Left lung (tissue), 10 donors: Measurements from ENCODE around the gene C3orf20. TPM values are rescaled to one million over a fixed set of nuclear protein-coding genes. Genes with fewer than 3 reads are reported as not detected.

ENCODE experiments used
- ATAC-seq: fragments of 200-7000 bp; cut with Tn5 transposase; one replicate; pipeline ENCODE4 v1.9.1; 2020; ENCODE audit warnings: moderate library complexity
- DNase-seq, 4 donors: peaks; one replicate each; pipeline ENCODE4 v3.0.0-alpha.2; 2013 to 2020
- H3K27ac ChIP-seq, 2 donors: fragments of 200-600 bp; sonication (generic) in 1 of 2; one replicate each; pipeline versions ENCODE4 v1.5.0 to v1.8.0; 2020 to 2021
- H3K27me3 ChIP-seq, 2 donors: fragments of 200-600 bp; sonication (generic) in 1 of 2; one replicate each; pipeline versions ENCODE4 v1.5.0 to v1.8.0; 2020 to 2021
- H3K36me3 ChIP-seq, 2 donors: fragments of 200-600 bp; sonication (generic) in 1 of 2; one replicate each; pipeline versions ENCODE4 v1.5.0 to v1.8.0; 2020 to 2021
- H3K4me1 ChIP-seq, 2 donors: fragments of 200-600 bp; one replicate each; pipeline ENCODE4 v1.8.0; 2021
- H3K4me3 ChIP-seq, 2 donors: fragments of 200-600 bp; sonication (generic) in 1 of 2; one replicate each; pipeline versions ENCODE4 v1.5.0 to v1.8.0; 2020 to 2021; ENCODE audit warnings: mild to moderate bottlenecking in 1 of 2
- H3K9me3 ChIP-seq, 2 donors: fragments of 200-600 bp; sonication (generic) in 1 of 2; one replicate each; pipeline versions ENCODE4 v1.5.0 to v1.8.0; 2020 to 2021
- CTCF ChIP-seq, 2 donors: fragments of 200-600 bp; sonication (generic) in 1 of 2; IDR thresholded peaks; one replicate each; pipeline versions ENCODE4 v1.5.0 to v1.8.0; 2021; ENCODE audit warnings: antibody characterized with exemption in 2 of 2
- intact Hi-C, 2 donors: fragments of 100-400 bp; cut with DNase I; formaldehyde crosslinking; loops; one replicate each; pipeline versions ENCODE4 v1.11.2 to v1.14.2; 2022
- polyA plus RNA-seq, 6 donors: library from polyadenylated mRNA; unstranded; fragments of 120-200 nt; gene quantifications; one replicate each; pipeline ENCODE4 v1.2.1, GENCODE V29; 2013; ENCODE audit not compliant: insufficient read length in 6 of 6
- total RNA-seq, 2 donors: library from RNA; stranded (reverse); fragmentation: NEBNext Ultra II Directional; extraction: Animal tissue kit (Norgen Biotek cat#: 25700); gene quantifications; one replicate each; pipeline ENCODE4 v1.2.1, GENCODE V29; 2021
- donor health status: DM: no; HTN: yes; CAD: no.
- donor health status: DM: no; HTN: no; CAD: no.

C3orf20 gene
- total and polyA plus RNA-seq, 8 donors: 0.06 to 0.31 (median 0.17) TPM; not detected in 1

DNA sequence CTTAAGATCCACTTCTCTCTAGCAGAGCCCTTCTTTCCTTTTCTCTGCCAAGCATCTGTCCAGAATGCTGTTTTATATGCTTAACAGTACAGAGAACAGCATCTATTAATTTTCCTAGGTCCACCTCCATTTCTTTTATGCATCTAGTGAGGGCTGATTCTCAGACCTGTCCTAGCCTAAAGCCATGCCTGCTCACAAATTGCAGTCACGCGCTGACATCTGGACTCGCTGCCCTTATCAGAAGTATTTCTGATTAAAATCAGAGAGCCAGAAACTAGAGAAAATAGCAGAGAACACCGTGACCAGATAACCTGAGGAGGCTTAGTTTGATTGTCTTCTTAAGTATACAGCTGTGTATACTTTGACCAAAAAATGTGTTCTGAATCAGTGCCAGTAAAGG is 1.9 kb downstream of the C3orf20 start:
- H3K27ac ChIP-seq: no peak overlapping the region
- peaks cover 0 to 16% of the 10 kb centered on the region in 2 donors for H3K36me3 ChIP-seq
- TF ChIP-seq CTCF (IDR thresholded peaks at IDR 0.05): no peak
- no peak overlapping the region for H3K4me3 ChIP-seq
- H3K27me3 ChIP-seq: no peaks in the 10 kb centered on the region
- H3K9me3 ChIP-seq: peaks cover 0 to 3% of the 10 kb centered on the region in 2 donors
- DNase-seq (no peak), ATAC-seq (no peak)
- intact Hi-C loops: loop anchor here in 1 of 2 donors (10.0 kb wide), 1 partner anchor 98 kb away; no protein-coding TSS in a partner anchor
- no peaks in the 10 kb centered on the region for H3K4me1 ChIP-seq

GRCh38 chr3:14678015-14678503 is 3.1 kb downstream of the C3orf20 start:
- intact Hi-C loops: loop anchor here in 1 of 2 donors (10.0 kb wide), 1 partner anchor 97 kb away; no protein-coding TSS in a partner anchor
- Histone ChIP-seq H3K27ac (no peak overlapping the region), H3K27me3 (no peaks in the 10 kb centered on the region), H3K36me3 (peaks cover 0 to 5% of the 10 kb centered on the region in 2 donors), H3K9me3 (peaks cover 0 to 3% of the 10 kb centered on the region in 2 donors), H3K4me3 (no peak overlapping the region), H3K4me1 (no peaks in the 10 kb centered on the region)
- ATAC-seq (no peak), DNase-seq (no peak)
- TF ChIP-seq CTCF (IDR thresholded peaks at IDR 0.05): no peak

GRCh38 chr3:14680115-14680514 is 5.2 kb downstream of the C3orf20 start:
- Histone ChIP-seq H3K36me3 (no peaks in the 10 kb centered on the region), H3K27ac (no peak overlapping the region), H3K27me3 (no peaks in the 10 kb centered on the region), H3K9me3 (peaks cover 0 to 3% of the 10 kb centered on the region in 2 donors), H3K4me3 (no peak overlapping the region), H3K4me1 (no peaks in the 10 kb centered on the region)
- DNase-seq: no peak
- no peak for ATAC-seq
- intact Hi-C loops: loop anchor here in 1 of 2 donors (5.0 kb wide), 1 partner anchor 242 kb away; no protein-coding TSS in a partner anchor
- TF ChIP-seq CTCF (IDR thresholded peaks at IDR 0.05): no peak

DNA sequence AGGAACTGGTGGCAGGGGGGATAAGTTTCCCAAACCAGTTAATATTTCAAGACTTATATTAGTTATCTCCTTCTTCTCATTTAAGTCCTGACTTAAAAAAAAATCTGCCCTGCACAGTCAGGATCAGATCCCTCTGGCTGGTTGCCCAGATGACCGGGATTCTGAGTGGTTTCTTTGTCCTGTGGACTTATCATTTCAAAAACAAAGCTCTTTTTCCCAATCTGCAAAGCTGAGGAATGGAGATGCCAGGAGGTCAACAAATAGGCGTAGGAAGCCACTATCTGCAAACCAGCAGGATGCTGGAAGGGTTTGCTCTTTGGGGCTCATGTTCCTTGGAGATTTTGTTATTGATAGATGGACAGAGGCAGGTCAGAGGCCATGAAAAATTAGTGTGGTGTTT is 5.8 kb downstream of the C3orf20 start:
- Histone ChIP-seq H3K27ac (no peak overlapping the region), H3K4me1 (no peaks in the 10 kb centered on the region), H3K4me3 (no peak overlapping the region), H3K9me3 (peaks cover 0 to 3% of the 10 kb centered on the region in 2 donors), H3K36me3 (no peaks in the 10 kb centered on the region), H3K27me3 (no peaks in the 10 kb centered on the region)
- no peak for TF ChIP-seq CTCF (IDR thresholded peaks at IDR 0.05)
- no peak for DNase-seq
- no peak for ATAC-seq
- intact Hi-C loops: loop anchor here in 1 of 2 donors (5.0 kb wide), 1 partner anchor 242 kb away; no protein-coding TSS in a partner anchor

GRCh38 chr3:14684447-14684846 is 9.5 kb downstream of the C3orf20 start:
- H3K36me3 ChIP-seq: no peaks in the 10 kb centered on the region
- no peak for ATAC-seq
- no peak overlapping the region for H3K27ac ChIP-seq
- H3K4me1 ChIP-seq: peaks cover 0 to 2% of the 10 kb centered on the region in 2 donors
- no peak overlapping the region for H3K4me3 ChIP-seq
- peaks cover 0 to 3% of the 10 kb centered on the region in 2 donors for H3K9me3 ChIP-seq
- no peaks in the 10 kb centered on the region for H3K27me3 ChIP-seq
- DNase-seq: no peak
- intact Hi-C loops: loop anchor here in 1 of 2 donors (5.0 kb wide), 1 partner anchor 238 kb away; no protein-coding TSS in a partner anchor
- TF ChIP-seq CTCF (IDR thresholded peaks at IDR 0.05): no peak
